Measurements from ENCODE around the gene SLC12A7.

The SLC12A7 gene

GRCh38 chr5:1125030-1125357, 13.1 kb upstream of the SLC12A7 start:
- DNase-seq (ENCODE audit: low read depth): no peak

- DNase-seq (ENCODE audit: low read depth): no peak
Measured at GRCh38 chr5:1124205-1125029, 12.6 kb upstream of the SLC12A7 start.

DNA sequence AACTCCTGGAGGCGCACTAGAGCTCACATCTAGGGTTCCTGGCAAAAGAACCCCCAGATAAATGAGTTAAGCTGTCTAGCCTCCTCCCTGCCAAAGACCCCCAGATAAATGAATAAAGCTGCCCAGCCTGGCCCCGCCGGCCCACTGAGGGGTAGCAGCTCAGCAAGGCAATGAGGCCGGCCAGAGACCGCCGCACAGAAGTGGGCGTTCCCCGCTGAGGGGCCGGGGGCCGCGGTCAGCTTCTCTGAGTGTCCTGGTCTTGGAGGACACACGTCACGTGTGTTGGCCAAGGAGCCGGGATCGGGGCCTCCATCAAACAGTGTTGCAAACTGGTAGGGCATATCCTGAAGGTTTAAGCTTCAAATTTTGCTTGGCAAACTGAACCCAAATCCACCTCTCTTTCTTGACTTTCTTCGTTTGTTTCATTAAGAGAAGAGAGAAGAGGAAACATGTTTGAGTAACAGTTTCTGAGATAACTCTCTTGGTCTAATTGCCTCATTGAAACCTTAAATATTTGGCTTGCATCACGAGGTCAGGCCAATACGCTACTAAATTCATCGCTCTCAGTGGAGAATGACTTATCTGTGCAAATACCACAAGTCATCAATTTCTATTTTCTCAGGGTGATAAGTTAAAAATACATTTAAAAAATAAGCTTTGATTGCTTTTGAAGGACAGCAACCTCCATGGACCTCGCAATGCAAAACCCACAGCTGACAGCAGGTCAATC, 11.7 kb upstream of the SLC12A7 start:
- DNase-seq (ENCODE audit: low read depth): no peak

GRCh38 chr5:1122511-1123294, 10.8 kb upstream of the SLC12A7 start:
- DNase-seq (ENCODE audit: low read depth): no peak

- no peak for DNase-seq (ENCODE audit: low read depth)
Measured at GRCh38 chr5:1121891-1122290, 10.0 kb upstream of the SLC12A7 start.

- no peak for DNase-seq (ENCODE audit: low read depth)
Measured at GRCh38 chr5:1121044-1121443, 9.2 kb upstream of the SLC12A7 start.

- no peak for DNase-seq (ENCODE audit: low read depth)
Measured at GRCh38 chr5:1120236-1120999, 8.6 kb upstream of the SLC12A7 start.

DNA sequence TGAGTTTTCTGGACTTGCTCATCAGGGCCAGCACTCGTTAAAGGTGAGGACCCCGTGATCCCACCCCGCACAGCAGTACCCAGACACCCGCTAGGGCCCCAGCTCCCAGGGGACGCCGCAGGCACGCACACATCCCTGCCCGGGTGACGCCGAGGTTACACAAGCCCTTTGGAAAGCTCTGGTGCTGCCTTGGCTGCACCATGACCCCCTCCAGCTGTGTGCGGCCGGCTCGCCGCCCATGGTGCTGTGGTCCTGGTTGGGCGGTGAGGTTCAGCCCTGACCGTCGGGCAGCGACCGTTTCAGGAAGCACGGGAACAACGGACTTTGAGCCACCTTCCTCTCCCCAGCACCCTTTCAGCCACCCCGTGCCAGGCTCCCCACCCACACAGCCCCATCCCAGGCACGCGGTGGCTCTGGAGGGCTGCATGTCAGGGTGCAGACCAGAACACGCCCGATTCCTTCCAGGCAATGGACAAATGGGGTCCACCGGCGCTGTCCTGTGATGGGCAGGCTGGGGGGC, 7.5 kb upstream of the SLC12A7 start:
- no peak for DNase-seq (ENCODE audit: low read depth)

DNA sequence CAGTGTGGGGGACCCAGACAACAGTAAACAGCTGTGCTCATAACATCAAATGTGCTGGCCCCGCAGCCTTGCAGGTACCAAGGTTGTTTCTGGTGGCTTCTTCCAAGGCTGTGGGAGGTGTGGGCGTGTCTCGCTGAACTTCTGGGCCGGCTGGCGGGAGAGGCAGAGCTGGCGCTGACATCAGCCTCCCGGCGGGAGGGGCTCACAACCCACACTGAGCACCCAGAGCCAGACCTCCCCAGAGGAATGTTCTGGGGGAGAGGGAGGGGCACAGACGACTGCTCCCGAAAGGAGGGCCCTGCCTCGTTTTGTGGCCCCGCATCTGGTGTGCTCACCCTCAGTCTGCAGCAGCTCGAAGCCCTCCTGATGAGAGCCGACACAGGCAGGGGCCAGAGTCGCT, 6.9 kb upstream of the SLC12A7 start:
- no peak for DNase-seq (ENCODE audit: low read depth)

- no peak for DNase-seq (ENCODE audit: low read depth)
Measured at GRCh38 chr5:1118231-1118698, 6.4 kb upstream of the SLC12A7 start.

DNA sequence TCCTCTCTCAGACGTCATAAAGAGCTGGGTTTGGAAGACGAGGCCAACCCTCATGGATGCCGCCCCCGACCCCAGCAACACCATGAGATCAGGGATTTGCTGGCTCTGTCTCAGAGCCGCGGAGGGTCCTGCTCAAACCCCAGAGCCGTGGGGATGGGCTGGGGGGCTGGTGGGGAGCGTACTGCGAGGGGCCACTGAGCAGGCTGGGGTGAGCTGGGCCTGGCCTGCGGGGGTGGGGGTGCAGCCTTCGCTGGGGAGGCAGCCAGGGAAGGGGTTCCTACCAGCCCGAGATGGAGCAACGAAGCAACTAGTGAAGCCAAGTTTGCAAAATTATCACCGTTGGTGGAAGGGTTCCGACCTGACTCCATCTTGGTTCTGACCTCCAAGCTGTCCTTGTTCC, 5.1 kb upstream of the SLC12A7 start:
- no peak for DNase-seq (ENCODE audit: low read depth)

DNA sequence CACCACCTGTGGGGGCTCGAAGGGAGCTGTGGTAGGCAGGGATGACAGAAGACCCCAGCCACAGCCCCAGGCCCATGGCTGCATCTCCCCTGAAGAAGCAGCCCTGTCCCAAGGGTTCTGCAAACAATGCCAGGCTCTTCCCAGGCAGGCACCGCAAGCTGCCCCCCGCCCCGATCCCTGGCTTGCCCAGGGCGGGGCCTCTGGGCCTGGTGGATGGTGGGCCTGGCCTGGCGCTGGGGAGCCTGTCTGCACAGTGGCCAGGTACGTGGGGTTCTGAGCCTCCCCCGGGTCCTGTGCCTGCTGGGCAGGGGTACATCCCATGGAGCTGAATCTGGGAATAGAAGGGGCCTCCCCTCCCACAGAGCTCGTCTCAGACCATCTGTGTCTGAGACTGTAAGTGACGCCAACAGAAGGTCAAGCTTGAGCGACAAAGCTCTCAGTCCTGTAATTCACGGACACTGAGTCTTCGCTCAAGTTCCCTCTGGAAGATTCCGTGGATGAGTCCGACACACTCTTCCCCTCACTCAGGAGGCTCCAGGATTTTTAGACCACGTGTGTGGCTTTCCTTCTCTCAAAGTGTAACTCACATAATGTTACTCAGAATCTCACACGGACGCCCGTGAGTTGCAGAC, 4.4 kb upstream of the SLC12A7 start:
- DNase-seq (ENCODE audit: low read depth): no peak

DNA sequence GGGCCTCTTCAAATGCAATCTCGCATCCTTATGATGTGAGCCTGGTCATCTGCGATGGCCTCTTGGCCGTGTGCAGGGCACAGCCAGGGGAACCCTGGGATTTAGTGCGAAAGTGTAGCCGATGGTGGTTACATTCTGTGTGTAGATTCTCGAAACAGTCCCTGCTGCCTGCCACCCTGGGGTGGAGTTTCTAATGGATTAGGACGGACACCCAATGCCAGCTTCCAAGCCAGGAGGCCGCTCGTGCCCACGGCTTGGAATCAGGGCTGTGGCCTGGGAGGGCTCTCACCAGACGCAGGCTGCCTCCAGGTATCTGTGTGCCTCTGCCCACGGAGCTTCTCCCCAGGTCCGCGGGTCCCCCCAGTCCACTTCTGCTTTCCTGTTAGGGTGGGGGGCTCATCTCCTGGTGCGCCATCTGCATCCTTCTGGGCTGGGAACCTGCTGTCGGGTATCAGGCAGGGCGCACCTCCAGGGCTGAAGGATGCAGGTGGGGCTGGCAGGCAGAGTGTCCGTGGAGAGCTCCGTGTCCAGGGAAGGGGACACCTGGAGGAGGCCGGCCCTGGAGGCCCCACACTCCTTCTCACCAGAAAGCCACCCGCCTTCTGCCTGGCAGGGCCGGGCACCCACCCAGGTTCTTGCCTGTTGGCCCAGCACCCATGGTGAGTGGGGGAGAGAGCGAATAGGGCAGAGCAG, 3.4 kb upstream of the SLC12A7 start:
- no peak for DNase-seq (ENCODE audit: low read depth)

GRCh38 chr5:1113805-1114586, 2.1 kb upstream of the SLC12A7 start:
- no peak for DNase-seq (ENCODE audit: low read depth)

GRCh38 chr5:1113332-1113690, 1.4 kb upstream of the SLC12A7 start:
- no peak for DNase-seq (ENCODE audit: low read depth)

DNA sequence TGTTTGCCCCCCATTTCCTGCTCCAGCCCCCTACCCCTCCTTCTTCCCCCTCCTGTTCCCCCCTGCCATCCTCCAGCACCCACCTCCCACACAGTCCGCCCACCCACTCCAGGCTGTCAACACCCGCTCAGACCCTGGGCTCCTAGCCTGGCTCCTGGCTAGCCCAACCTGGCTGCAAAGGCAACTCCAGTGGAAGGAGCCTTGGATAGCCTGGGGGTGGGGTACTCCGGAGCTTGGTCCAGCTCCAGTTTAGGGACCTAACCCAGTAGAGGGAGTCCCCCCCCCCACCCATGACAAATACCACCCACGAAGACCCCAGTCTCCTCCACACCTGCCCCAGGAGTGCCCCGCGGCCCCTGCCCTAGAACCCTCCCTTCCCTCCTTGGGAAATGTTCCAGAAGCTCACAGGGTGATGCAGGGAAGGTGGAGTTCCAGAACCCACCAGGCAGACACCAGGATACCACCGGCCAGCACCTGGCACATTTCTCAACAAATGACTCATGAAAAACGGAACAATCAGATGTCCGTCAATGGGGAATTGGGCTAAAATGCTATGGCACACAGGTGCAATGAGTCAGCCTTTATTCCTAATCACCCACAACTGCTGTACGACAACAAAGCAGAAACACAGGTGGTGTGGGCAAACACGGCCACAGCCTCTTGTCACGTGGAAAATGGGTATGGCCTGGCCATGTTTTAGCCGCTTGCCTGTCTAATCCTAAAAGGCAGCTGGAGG, 901 bp upstream of the SLC12A7 start:
- DNase-seq (ENCODE audit: low read depth): no peak

DNA sequence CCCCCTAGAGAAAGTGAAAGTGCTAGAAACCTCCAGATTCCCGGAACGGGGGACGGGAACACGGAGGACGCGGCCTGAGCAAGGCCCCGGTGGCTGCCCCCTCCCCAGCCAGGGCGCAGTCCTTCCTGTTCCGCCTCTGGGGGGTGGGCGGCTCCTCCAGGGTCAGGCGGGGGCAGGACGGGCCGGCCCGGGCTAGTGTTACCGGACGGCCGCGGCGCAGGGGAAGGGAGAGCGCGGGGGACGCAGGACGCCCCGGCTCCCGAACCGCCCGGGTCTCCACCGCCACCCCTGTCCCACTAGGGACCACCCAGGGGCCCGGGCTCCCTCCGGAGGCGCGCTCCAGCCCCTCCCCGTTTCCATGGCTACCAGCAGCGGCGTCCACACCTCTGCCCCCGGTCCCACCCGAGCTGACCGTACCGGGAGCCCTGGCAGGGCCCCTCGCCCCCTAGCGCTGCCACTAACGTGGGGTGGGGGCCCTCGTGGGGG, 579 bp downstream of the SLC12A7 start:
- no peak for DNase-seq (ENCODE audit: low read depth)

GRCh38 chr5:1110307-1111240, 1.3 kb downstream of the SLC12A7 start:
- no peak for DNase-seq (ENCODE audit: low read depth)

All from CMK (cell line).